ENCODE measurements around the gene PBOV1. TPM values are rescaled to one million over a fixed set of nuclear protein-coding genes. Genes with fewer than 3 reads are reported as not detected.

Gene PBOV1
- total RNA-seq, 1 experiment from 2014 or later: not detected

DNA sequence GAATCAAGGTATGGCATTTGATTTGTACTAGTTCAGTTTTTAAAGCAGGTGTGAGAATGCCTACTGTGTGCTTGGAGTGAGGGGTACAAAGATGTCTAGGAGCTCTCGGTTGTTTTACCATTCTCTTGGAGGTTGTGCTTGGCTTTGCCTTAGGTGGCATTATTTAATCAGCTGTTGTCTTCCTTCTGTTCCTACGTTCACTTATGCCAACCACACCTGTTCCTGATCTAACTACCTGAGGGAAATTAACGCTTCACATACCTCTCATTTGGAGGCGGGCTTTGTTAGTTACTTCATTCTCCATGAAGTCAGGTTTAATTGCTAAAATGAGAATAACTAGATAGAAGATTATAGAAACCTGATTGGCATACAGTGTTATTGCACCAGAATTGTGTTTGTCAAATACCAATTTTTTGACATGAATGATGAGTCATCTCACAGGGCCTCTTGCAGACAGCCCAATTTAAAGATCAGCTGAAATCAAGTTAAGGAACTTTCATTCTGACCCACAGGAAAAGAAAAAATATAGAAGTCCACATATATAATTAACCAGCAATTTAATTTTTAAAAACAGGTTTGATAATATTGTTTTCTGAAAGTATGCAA, 24.8 kb upstream of the PBOV1 start:
- DNase-seq (ENCODE audit: low read depth, low spot score) (no peak), ATAC-seq (no peak)
- Histone ChIP-seq H3K9ac (ENCODE audit: low read length) (no peak overlapping the region), H2AFZ (ENCODE audit: low read depth, low read length, poor library complexity, severe bottlenecking) (no peak overlapping the region), H3K79me2 (ENCODE audit: insufficient read depth, low read length) (no peaks in the 10 kb centered on the region), H3K36me3 (ENCODE audit: control insufficient read depth in 1 of 2, insufficient read depth in 2 of 2, low read length in 2 of 2) (no peaks in the 10 kb centered on the region), H3K27ac (ENCODE audit: low read depth, low read length) (no peak overlapping the region), H3K4me1 (ENCODE audit: control insufficient read depth in 1 of 2, insufficient read depth in 2 of 2, low read length in 2 of 2) (no peaks in the 10 kb centered on the region), H3K27me3 (ENCODE audit: insufficient read depth, low read length) (no peaks in the 10 kb centered on the region), H4K20me1 (ENCODE audit: insufficient read depth) (no peaks in the 10 kb centered on the region), H3K4me2 (ENCODE audit: low read length) (no peak overlapping the region), H3K4me3 (replicated peaks in 1 of 2; ENCODE audit: low read depth in 1 of 2, low read length in 2 of 2) (no peak overlapping the region), H3K9me2 (ENCODE audit: insufficient read depth) (no peaks in the 10 kb centered on the region), H3K9me3 (ENCODE audit: control insufficient read depth in 1 of 2, insufficient read depth in 1 of 2, low read depth in 1 of 2, low read length in 2 of 2) (no peaks in the 10 kb centered on the region)
- no TSS peak for BruUV-seq (replicated peaks)
- RAD21 ChIA-PET (ENCODE audit: low non-redundant PET in 1 of 2, low total read pairs in 2 of 2, uncharacterized antibody in 2 of 2, unreplicated experiment in 2 of 2): no interaction called here
- intact Hi-C loops (cut with micrococcal nuclease): no loop called here
- POLR2A ChIA-PET: no interaction called here
- CTCF ChIA-PET: no interaction called here
- TF ChIP-seq SRF (IDR thresholded peaks at IDR 0.05; ENCODE audit: low read depth) (no peak), ZNF274 (IDR thresholded peaks at IDR 0.05; ENCODE audit: low read depth, low read length) (no peak), EZH2 (IDR thresholded peaks at IDR 0.05) (no peak), CBX3 (IDR thresholded peaks at IDR 0.05; ENCODE audit: low read depth) (no peak), ATF3 (IDR thresholded peaks at IDR 0.05) (no peak), POLR2A (IDR thresholded peaks at IDR 0.05; ENCODE audit: borderline replicate concordance, extremely low read depth, insufficient read depth, insufficient read length) (no peak), JUND (IDR thresholded peaks at IDR 0.05) (no peak), ZFX (IDR thresholded peaks at IDR 0.05) (no peak), POLR2AphosphoS5 (IDR thresholded peaks at IDR 0.05; ENCODE audit: low read depth, low read length) (no peak), MAX (IDR thresholded peaks at IDR 0.05) (no peak), ELF1 (IDR thresholded peaks at IDR 0.05; ENCODE audit: borderline replicate concordance, low read depth) (no peak), CEBPB (IDR thresholded peaks at IDR 0.05; ENCODE audit: low read depth) (no peak), EGR1 (IDR thresholded peaks at IDR 0.05; ENCODE audit: low read depth) (no peak), YY1 (IDR thresholded peaks at IDR 0.05; ENCODE audit: extremely low read depth, insufficient replicate concordance, low read depth, low read length) (no peak), RAD21 (IDR thresholded peaks at IDR 0.05; ENCODE audit: low read depth) (no peak), FOSL1 (IDR thresholded peaks at IDR 0.05; ENCODE audit: low read depth) (no peak), SP1 (IDR thresholded peaks at IDR 0.05; ENCODE audit: low read depth) (no peak), REST (IDR thresholded peaks at IDR 0.05; ENCODE audit: low read depth) (no peak)
- TF ChIP-seq, protein P1, sequence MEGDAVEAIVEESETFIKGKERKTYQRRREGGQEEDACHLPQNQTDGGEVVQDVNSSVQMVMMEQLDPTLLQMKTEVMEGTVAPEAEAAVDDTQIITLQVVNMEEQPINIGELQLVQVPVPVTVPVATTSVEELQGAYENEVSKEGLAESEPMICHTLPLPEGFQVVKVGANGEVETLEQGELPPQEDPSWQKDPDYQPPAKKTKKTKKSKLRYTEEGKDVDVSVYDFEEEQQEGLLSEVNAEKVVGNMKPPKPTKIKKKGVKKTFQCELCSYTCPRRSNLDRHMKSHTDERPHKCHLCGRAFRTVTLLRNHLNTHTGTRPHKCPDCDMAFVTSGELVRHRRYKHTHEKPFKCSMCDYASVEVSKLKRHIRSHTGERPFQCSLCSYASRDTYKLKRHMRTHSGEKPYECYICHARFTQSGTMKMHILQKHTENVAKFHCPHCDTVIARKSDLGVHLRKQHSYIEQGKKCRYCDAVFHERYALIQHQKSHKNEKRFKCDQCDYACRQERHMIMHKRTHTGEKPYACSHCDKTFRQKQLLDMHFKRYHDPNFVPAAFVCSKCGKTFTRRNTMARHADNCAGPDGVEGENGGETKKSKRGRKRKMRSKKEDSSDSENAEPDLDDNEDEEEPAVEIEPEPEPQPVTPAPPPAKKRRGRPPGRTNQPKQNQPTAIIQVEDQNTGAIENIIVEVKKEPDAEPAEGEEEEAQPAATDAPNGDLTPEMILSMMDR (IDR thresholded peaks at IDR 0.05 in 2 of 3, conservative IDR thresholded peaks at IDR 0.05 in 1 of 3; ENCODE audit: borderline replicate concordance in 1 of 3, insufficient read depth in 1 of 3, low read depth in 2 of 3, low read length in 2 of 3): no peak
- TF ChIP-seq, protein P2, sequence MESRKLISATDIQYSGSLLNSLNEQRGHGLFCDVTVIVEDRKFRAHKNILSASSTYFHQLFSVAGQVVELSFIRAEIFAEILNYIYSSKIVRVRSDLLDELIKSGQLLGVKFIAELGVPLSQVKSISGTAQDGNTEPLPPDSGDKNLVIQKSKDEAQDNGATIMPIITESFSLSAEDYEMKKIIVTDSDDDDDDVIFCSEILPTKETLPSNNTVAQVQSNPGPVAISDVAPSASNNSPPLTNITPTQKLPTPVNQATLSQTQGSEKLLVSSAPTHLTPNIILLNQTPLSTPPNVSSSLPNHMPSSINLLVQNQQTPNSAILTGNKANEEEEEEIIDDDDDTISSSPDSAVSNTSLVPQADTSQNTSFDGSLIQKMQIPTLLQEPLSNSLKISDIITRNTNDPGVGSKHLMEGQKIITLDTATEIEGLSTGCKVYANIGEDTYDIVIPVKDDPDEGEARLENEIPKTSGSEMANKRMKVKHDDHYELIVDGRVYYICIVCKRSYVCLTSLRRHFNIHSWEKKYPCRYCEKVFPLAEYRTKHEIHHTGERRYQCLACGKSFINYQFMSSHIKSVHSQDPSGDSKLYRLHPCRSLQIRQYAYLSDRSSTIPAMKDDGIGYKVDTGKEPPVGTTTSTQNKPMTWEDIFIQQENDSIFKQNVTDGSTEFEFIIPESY (IDR thresholded peaks at IDR 0.05; ENCODE audit: extremely low read depth, insufficient replicate concordance, low read length): no peak
